NCI-H2196 (cell line): ENCODE measurements around the gene KAT5.
"Not testable (repeated sequence)": the region's sequence is repeated elsewhere in the genome, so short reads cannot be mapped to it uniquely, and the experiment has no call there.

Experiments used
- DNase-seq: peaks from one replicate; lab custom pipeline; 2025; ENCODE audit not compliant: unreplicated experiment; lab: John Stamatoyannopoulos, UW

Gene KAT5

GRCh38 chr11:65743681-65744025 lies 31.6 kb downstream of the KAT5 start:
- no peak for DNase-seq

- DNase-seq, result no peak
Observed at GRCh38 chr11:65744026-65744698, 32.1 kb downstream of the KAT5 start.

- DNase-seq, result no peak
Observed at GRCh38 chr11:65744699-65745042, 32.6 kb downstream of the KAT5 start.

GRCh38 chr11:65745049-65745448 lies 33.0 kb downstream of the KAT5 start:
- no peak for DNase-seq

GRCh38 chr11:65762169-65762568 lies 50.1 kb downstream of the KAT5 start:
- DNase-seq, result not testable (repeated sequence)

- DNase-seq, result not testable (repeated sequence)
Observed at GRCh38 chr11:65762816-65763215, 50.8 kb downstream of the KAT5 start.

- no peak for DNase-seq
Observed at GRCh38 chr11:65764434-65764833, 52.4 kb downstream of the KAT5 start.

- no peak for DNase-seq
Observed at GRCh38 chr11:65766535-65766934, 54.5 kb downstream of the KAT5 start.

GRCh38 chr11:65767406-65767805 lies 55.4 kb downstream of the KAT5 start:
- no peak for DNase-seq

GRCh38 chr11:65767806-65768205 lies 55.8 kb downstream of the KAT5 start:
- DNase-seq, result not testable (repeated sequence)
